NCI-H1436 treated with DMSO at 0.1 percent for 48 hours (cell line): ENCODE measurements around the gene FGF21.
"Not testable (repeated sequence)": the region's sequence is repeated elsewhere in the genome, so short reads cannot be mapped to it uniquely, and the experiment has no call there.

Source experiments
- DNase-seq: peaks from one replicate; lab custom pipeline; 2025; lab: John Stamatoyannopoulos, UW

The FGF21 gene, protein sequence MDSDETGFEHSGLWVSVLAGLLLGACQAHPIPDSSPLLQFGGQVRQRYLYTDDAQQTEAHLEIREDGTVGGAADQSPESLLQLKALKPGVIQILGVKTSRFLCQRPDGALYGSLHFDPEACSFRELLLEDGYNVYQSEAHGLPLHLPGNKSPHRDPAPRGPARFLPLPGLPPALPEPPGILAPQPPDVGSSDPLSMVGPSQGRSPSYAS

DNA sequence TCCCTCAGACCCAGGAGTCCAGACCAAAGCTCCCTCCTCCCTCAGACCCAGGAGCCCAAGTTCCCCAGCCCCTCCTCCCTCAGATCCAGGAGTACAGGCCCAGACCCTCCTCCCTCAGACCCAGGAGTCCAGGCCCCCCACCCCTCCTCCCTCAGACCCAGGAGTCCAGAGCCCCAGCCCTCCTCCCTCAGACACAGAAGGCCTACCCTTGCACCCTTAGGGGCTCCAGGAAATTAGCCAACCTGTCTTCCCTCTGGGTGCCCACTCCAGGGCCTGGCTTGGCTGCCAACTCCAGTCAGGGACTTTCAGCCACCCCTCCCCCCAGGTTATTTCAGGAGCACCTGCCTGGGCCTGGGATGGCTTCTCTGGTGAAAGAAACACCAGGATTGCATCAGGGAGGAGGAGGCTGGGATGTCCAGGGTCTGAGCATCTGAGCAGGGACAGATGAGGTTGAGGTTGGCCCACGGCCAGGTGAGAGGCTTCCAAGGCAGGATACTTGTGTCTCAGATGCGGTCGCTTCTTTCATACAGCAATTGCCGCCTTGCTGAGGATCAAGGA lies at the start of gene FGF21:
TSS of gene FGF21 (plus strand) at position 441 of the 558 bp plus-strand sequence. CDS start 713 bp downstream, outside the sequence.
- DNase-seq: no peak

GRCh38 chr19:48708471-48708870 lies 46.9 kb upstream of the FGF21 start:
- DNase-seq: no peak

DNA sequence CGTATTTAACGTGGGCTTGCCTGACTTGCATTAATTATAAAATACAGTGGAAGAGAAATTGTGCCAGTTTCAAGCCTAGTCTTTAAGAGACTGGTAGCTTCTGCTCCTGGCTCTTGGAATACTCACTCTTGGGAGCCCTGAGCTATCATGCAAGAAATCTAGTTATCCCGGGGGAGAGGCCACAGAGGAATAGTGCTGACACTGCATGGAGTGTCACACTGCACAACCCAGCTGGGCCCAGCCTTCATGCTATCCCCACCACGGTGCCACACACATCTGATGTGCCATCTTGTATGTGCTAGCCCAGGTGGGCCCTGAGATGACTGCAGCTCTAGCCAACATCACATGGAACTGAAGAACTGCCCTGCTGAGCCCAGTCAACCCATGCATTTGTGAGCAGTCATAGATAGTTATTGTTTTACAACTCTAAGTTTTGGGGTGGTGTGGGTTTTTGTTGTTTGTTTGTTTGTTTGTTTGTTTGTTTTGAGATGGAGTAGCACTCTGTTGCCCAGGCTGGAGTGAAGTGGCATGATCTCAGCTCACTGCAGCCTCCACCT lies 44.1 kb upstream of the FGF21 start:
- DNase-seq: no peak

- DNase-seq: no peak
Measured at GRCh38 chr19:48713041-48713863, 42.1 kb upstream of the FGF21 start.

GRCh38 chr19:48713864-48714755 lies 41.2 kb upstream of the FGF21 start:
- peak; percentile 100 for DNase-seq

DNA sequence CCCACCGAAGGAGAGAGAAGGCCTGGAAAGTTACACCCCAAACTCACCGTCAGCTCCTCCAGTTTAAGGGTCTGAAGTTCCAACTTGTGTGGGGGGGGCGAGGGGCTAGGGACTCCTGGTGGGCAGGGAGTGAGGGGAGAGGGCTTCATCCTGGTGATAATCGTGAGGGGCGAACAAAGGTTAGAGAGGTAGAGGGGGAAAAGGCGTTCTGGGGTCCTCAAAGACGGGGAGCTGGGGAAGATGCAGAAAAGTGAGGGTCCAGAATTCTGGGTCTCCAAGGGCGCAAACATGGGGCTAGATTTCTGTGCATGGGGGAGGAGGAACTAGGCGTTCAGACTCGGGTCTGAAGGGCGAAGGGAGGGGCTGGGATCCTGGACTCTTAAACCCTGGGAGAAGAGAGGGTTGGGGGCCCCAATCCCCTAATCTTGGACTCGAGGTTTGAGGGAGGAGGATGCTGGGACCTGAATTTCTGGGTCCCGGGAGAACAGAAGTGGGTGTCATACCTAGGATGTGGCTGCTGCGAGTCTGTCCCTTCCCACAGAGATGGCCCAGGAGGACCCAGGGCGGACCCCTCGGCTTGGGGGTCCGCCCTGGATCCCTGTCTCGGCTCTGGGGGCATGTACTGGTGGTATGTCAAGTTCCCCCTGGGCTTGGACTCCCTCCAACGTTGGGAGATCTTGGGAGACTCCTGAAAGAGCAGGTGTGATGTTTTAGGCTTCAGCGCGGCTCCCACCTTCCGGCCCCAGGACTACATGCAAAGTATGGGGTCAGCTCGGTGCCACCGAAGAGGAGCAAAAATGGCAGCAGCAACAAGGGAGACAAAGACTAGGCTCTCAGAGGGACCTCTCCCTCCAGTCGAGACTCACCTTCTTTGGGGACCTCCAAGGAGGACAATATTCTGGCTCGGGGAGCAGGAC lies 40.3 kb upstream of the FGF21 start:
- DNase-seq: no peak

DNA sequence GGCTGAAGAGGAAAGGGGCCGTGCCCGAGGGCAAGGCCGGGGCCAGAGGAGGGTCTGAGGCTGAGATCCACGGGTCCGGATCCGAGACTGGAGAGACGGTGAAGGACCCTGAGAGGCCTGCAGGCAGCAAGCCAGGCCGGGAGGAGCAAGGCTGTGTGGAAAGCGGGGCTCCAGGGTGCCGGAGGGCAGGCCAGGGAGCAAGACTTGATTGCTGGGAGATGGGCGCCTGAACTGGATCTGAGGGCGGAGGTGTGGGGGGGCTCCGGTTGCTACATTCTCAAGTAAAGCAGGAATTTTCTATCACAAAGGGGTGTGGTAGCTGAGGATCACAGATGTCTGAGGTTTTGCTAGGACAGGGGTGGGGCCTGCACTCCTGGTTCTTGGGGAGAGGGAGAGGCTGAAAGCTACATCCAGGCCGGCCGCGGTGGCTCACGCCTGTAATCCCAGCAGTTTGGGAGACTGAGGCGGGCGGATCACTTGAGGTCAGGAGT lies 39.6 kb upstream of the FGF21 start:
- DNase-seq: no peak

DNA sequence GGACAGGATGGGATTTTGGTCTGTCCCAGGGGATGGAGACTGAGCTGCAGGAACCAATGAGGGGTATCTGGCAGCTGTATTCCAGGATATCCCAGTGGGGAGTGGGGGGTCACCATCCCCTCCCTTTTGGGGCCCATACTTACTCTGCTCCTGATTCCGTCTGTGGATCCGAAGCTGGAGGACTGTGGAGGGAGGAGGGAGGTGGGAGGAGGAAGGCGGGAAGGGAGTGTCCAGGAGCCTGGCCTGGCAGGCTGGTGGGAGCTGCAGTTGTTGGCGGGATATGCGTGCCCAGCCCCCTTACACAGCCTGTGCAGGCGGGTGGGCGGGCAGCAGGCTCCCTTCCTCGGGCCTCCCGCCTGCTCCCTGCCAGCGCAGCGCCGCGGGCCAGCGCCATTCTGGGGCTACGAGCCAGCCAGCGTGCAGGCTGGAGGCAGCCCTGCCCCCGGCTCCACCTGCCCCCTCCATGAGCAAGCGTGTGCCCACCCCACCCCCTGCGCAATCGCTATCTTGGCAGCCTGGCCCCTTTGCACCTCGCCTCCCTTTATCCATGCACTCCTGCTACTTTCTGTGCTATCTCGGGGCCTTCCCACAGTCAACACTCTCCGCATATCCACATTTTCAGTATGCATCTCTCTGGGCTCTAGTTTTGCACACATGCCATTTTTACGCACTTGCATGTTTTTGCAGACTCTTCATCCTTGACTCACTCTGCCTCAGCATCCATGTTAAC lies 38.6 kb upstream of the FGF21 start:
- no peak for DNase-seq

DNA sequence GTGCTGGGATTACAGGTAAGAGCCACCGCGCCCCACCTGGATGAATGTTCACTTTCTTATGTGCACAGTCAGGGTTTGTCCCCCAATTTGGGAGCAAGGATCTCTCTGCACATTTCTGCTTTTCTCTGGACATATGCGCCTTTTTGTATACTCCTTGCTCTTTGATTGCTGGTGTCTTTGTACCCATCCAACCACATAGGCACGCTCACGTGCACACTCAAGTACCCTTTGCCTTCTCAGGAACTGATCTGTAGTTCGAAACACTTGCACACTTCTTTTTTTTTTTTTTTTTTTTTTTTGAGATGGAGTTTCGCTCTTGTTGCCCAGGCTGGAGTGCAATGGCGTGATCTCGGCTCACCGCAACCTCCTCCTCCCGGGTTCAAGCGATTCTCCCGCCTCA lies 37.2 kb upstream of the FGF21 start:
- DNase-seq: not testable (repeated sequence)

- DNase-seq: no peak
Measured at GRCh38 chr19:48718711-48719231, 36.6 kb upstream of the FGF21 start.

GRCh38 chr19:48719263-48720171 lies 35.8 kb upstream of the FGF21 start, which contains the start of gene MAMSTR:
Gene MAMSTR (minus strand): TSS chr19:48719725. CDS start chr19:48719031, 694 bp downstream.
- DNase-seq: no peak

DNA sequence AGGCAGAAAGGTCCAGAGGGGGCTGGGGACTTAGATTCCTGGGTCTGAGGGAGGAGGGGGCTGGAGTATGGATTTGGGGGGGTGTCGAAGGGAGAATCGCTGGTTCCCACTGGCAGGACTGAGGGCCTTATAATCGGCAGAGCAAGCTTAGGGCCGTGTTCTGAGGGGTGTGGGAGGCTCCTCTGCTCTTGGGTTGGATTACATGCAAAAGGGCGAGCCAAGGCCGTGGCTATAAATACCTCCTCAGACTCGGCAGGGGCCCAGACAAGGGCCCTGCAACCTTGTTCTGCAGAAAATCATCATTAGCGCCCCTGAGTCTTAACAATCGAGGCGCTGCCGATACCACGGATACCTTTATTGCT lies 35.1 kb upstream of the FGF21 start:
- DNase-seq: no peak

- DNase-seq: peak; percentile 98
Measured at GRCh38 chr19:48720613-48721296, 34.6 kb upstream of the FGF21 start.

DNA sequence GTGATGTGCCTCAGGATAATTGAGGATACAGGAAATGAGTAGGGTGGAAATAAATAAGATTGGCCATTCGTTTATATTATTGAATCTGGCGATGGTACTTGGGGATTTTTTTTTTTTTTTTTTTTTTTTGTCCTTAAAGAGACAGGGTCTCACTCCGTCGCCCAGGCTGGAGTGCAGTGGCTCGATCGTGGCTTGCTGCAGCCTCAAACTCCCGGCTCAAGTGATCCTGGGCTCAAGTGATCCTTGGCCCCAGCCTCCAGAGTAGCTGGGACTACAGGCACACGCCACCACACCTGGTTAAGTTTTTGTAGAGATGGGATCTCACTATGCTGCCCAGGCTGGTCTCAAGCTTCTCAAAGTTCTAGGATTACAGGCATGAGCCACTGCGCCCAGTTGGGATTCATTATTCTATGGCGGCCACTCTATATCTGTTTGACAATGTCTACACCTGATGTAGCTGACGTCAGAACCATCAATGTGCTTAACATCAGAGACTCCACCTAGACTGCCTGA lies 33.1 kb upstream of the FGF21 start:
- no peak for DNase-seq

GRCh38 chr19:48724796-48725753 lies 30.2 kb upstream of the FGF21 start:
- no peak for DNase-seq

GRCh38 chr19:48726556-48726955 lies 28.8 kb upstream of the FGF21 start:
- DNase-seq: no peak
